Ovary (tissue), 9 donors: ENCODE measurements around the gene MARK3. TPM values are rescaled to one million over a fixed set of nuclear protein-coding genes. Genes with fewer than 3 reads are reported as not detected.
A peak's percentile ranks its signal among the peaks of the same experiment; 100 is the strongest.
"Not testable (repeated sequence)": the region's sequence is repeated elsewhere in the genome, so short reads cannot be mapped to it uniquely, and the experiment has no call there.

Source experiments
- DNase-seq, 5 donors: peaks; one replicate each; pipeline ENCODE4 v3.0.0-alpha.2; 2019 to 2020
- H3K27ac ChIP-seq, 2 donors: fragments of 200-600 bp; one replicate each; pipeline versions ENCODE4 v1.5.1 to v1.8.0; 2019 to 2022
- H3K27me3 ChIP-seq: fragments of 200-600 bp; one replicate; pipeline ENCODE4 v1.8.0; 2022
- H3K36me3 ChIP-seq: fragments of 200-600 bp; sonication (generic); one replicate; pipeline ENCODE4 v1.5.1; 2019
- H3K4me1 ChIP-seq: one replicate; pipeline ENCODE4 v1.8.1; 2013; ENCODE audit warnings: mild to moderate bottlenecking, moderate library complexity; ENCODE audit not compliant: insufficient read depth
- H3K4me3 ChIP-seq: fragments of 200-600 bp; sonication (generic); one replicate; pipeline ENCODE4 v1.5.1; 2017
- H3K9me3 ChIP-seq, 2 donors: fragments of 200-600 bp in 1 of 2; sonication (generic) in 1 of 2; one replicate each; pipeline versions ENCODE4 v1.5.1 to v1.8.1; 2013 to 2019; ENCODE audit warnings: mild to moderate bottlenecking in 1 of 2, moderate library complexity in 1 of 2
- CTCF ChIP-seq, 3 donors: fragments of 450-650 bp in 2 of 3; fragments of 200-600 bp in 1 of 3; IDR thresholded peaks; one replicate each; pipeline versions ENCODE4 v1.5.1 to v1.8.0; 2016 to 2022; ENCODE audit warnings: antibody characterized with exemption in 3 of 3, mild to moderate bottlenecking in 1 of 3
- EP300 ChIP-seq: sonication (generic); formaldehyde crosslinking; IDR thresholded peaks from one replicate; pipeline ENCODE4 v1.6.1; 2017; ENCODE audit warnings: antibody characterized with exemption
- POLR2A ChIP-seq: fragments of 450-650 bp; IDR thresholded peaks from one replicate; pipeline ENCODE4 v1.6.1; 2017; ENCODE audit warnings: antibody characterized with exemption, mild to moderate bottlenecking, moderate library complexity
- WGBS, 3 donors: extraction: QIAGEN DNeasy Blood & Tissue Kit in 1 of 3; methylation state at CpG; one replicate each; pipeline versions ENCODE4 v1.1.5 to v1.1.7; 2013 to 2017; 5-methylcytosine and 5-hydroxymethylcytosine counted together
- intact Hi-C, 4 donors: fragments of 100-400 bp; cut with DNase I; formaldehyde crosslinking; loops; one replicate each; pipeline versions ENCODE4 v1.11.0 to v1.15.1; 2022 to 2023
- polyA plus RNA-seq, 2 donors: library from polyadenylated mRNA; stranded (reverse); fragments of 200-250 nt in 1 of 2; fragments of 350-450 nt in 1 of 2; fragmentation: Illumina TruSeq in 1 of 2; extraction: RNeasy Lipid Tissue Mini Kit (QIAGEN cat#74804) in 1 of 2; gene quantifications; one replicate each; pipeline ENCODE4 v1.2.3, GENCODE V29; 2013 to 2014
- total RNA-seq, 7 donors: library from RNA; depleted of rRNA in 2 of 7; stranded (reverse); fragments of >200 nt in 2 of 7; fragmentation: NEBNext Ultra II Directional in 3 of 7; extraction: Animal tissue kit (Norgen Biotek cat#: 25700) in 3 of 7; gene quantifications; one replicate each; pipeline versions ENCODE4 v1.1.0 to v1.2.4, GENCODE V29; 2016 to 2023
- donor health status: DM: no; HTN: no; CAD: no; lungs with moderate emphysema.
- donor health status: DM: no; HTN: no; CAD: no.
- donor health status: Bipolar disorder and iron deficiency.
- donor health status: DM: yes; HTN: yes; CAD: no.
- donor health status: DM: no; HTN: no; CAD: no.
- donor health status: DM: yes; HTN: yes; CAD: no.

The MARK3 gene
- total and polyA plus RNA-seq, 9 donors, result 46.4 to 110 (median 71.1) TPM

GRCh38 chr14:103509864-103510723 lies 124.9 kb downstream of the MARK3 start:
- no peaks in the 10 kb centered on the region for H3K36me3 ChIP-seq
- TF ChIP-seq POLR2A, result no peak
- TF ChIP-seq EP300, result no peak
- no peak for TF ChIP-seq CTCF (IDR thresholded peaks at IDR 0.05)

GRCh38 chr14:103510724-103511693 lies 125.8 kb downstream of the MARK3 start:
- no peaks in the 10 kb centered on the region for H3K36me3 ChIP-seq
- DNase-seq, result peak in 2 of 5 donors; percentile 15 to 20
- no peaks in the 10 kb centered on the region for H3K27me3 ChIP-seq

More at GRCh38 chr14:103509864-103510723, 124.9 kb downstream of the MARK3 start:
- Histone ChIP-seq H3K4me3 (no peak overlapping the region), H3K9me3 (no peaks in the 10 kb centered on the region), H3K27me3 (no peaks in the 10 kb centered on the region), H3K4me1 (peaks cover 15% of the 10 kb centered on the region), H3K27ac (no peak overlapping the region)
- intact Hi-C loops, result no loop called here
- peak in 2 of 5 donors; percentile 14 to 17 for DNase-seq
- WGBS, 3 donors, result 82 to 90% (median 87%) methylated on average over 11 of the region's 11 CpGs

GRCh38 chr14:103512180-103512579 lies 127.0 kb downstream of the MARK3 start:
- Histone ChIP-seq H3K4me1 (peaks cover 15% of the 10 kb centered on the region), H3K27ac (peak overlapping the region in 1 of 2 donors; percentile 43)
- WGBS, 3 donors, result 94 to 97% (median 96%) methylated on average over 8 of the region's 8 CpGs
- H3K4me3 ChIP-seq, intact Hi-C loops, H3K9me3 ChIP-seq, H3K27me3 ChIP-seq, H3K36me3 ChIP-seq: not testable (repeated sequence)
- DNase-seq, result peak in 2 of 5 donors; percentile 9 to 20

More at GRCh38 chr14:103510724-103511693, 125.8 kb downstream of the MARK3 start:
- Histone ChIP-seq H3K4me3 (no peak overlapping the region), H3K4me1 (peaks cover 15% of the 10 kb centered on the region), H3K27ac (no peak overlapping the region), H3K9me3 (no peaks in the 10 kb centered on the region)
- intact Hi-C loops, result no loop called here
- WGBS, 3 donors, result 85 to 87% (median 87%) methylated on average over 26 of the region's 26 CpGs
- TF ChIP-seq EP300 (no peak), POLR2A (no peak), CTCF (IDR thresholded peaks at IDR 0.05) (no peak)

- 19 to 33% (median 22%) methylated on average over 25 of the region's 25 CpGs for WGBS, 3 donors
- intact Hi-C loops, result no loop called here
- Histone ChIP-seq H3K27me3 (no peaks in the 10 kb centered on the region), H3K36me3 (no peaks in the 10 kb centered on the region), H3K27ac (peak overlapping the region in 1 of 2 donors; percentile 43), H3K4me3 (no peak overlapping the region), H3K9me3 (no peaks in the 10 kb centered on the region), H3K4me1 (peaks cover 12% of the 10 kb centered on the region)
- DNase-seq, result peak in 4 of 5 donors; percentile 51 to 71 (median 66)
- TF ChIP-seq POLR2A (no peak), EP300 (no peak)
These were observed 127.7 kb downstream of the MARK3 start for GRCh38 chr14:103512701-103513611.
